Astrocyte (in vitro differentiated cells and primary cell): Measurements from ENCODE around the gene SGSM2.

Source experiments
- CTCF ChIP-seq: IDR thresholded peaks from 2 replicates; pipeline ENCODE4 v1.5.1; 2011; ENCODE audit warnings: low read depth, mild to moderate bottlenecking, inconsistent platforms, low read length, moderate library complexity; ENCODE audit not compliant: insufficient read depth
- EZH2 ChIP-seq: IDR thresholded peaks from 2 replicates; pipeline ENCODE4 v1.6.1; 2012; ENCODE audit warnings: mild to moderate bottlenecking, low read length, inconsistent platforms; ENCODE audit not compliant: insufficient read depth

GRCh38 chr17:2380226-2380922, 43.1 kb downstream of the SGSM2 start:
- no peak for TF ChIP-seq CTCF
- TF ChIP-seq EZH2: no peak
